ENCODE results near the gene HTRA1.

The HTRA1 gene

GRCh38 chr10:122554131-122555036, 93.0 kb downstream of the HTRA1 start:
- DNase-seq (ENCODE audit: low read depth in 2 of 2) = no peak

GRCh38 chr10:122555442-122555841, 94.1 kb downstream of the HTRA1 start:
- no peak for DNase-seq (ENCODE audit: low read depth in 2 of 2)

GRCh38 chr10:122557516-122557915, 96.2 kb downstream of the HTRA1 start:
- no peak for DNase-seq (ENCODE audit: low read depth in 2 of 2)

- DNase-seq (ENCODE audit: low read depth in 2 of 2) = no peak
Measured at GRCh38 chr10:122558452-122558851, 97.1 kb downstream of the HTRA1 start.

GRCh38 chr10:122559228-122559627, 97.9 kb downstream of the HTRA1 start:
- DNase-seq (ENCODE audit: low read depth in 2 of 2) = no peak

GRCh38 chr10:122560279-122560804, 99.0 kb downstream of the HTRA1 start, which contains the start of gene DMBT1:
TSS of gene DMBT1 (plus strand) at chr10:122560754. CDS start at chr10:122560771, 17 bp downstream.
- DNase-seq (ENCODE audit: low read depth in 2 of 2) = no peak

- DNase-seq (ENCODE audit: low read depth in 2 of 2) = no peak
Measured at GRCh38 chr10:122561212-122561611, 99.9 kb downstream of the HTRA1 start.

GRCh38 chr10:122561792-122562191, 100.4 kb downstream of the HTRA1 start:
- no peak for DNase-seq (ENCODE audit: low read depth in 2 of 2)

Measured in activated CD8-positive, alpha-beta memory T cell treated with anti-CD3 and anti-CD28 coated beads for 4 hours (primary cell).